PC-9 (cell line): Measurements from ENCODE around the gene EPHB1. TPM values are rescaled to one million over a fixed set of nuclear protein-coding genes. Genes with fewer than 3 reads are reported as not detected.

Experiments used
- BruUV-seq: library from RNA; stranded (reverse); fragments of 400-500 nt; replicated peaks from 2 replicates; lab custom pipeline; 2021; lab: Mats Ljungman, UMichigan
- CTCF ChIA-PET: fragments of 300-600 bp; sonication (Branson Sonifier 250); formaldehyde crosslinking; loops from one replicate; lab custom pipeline; 2022; ENCODE audit warnings: antibody characterized with exemption; lab: Charles Lee
- POLR2A ChIA-PET: fragments of 300-600 bp; sonication (Branson Sonifier 250); formaldehyde crosslinking; loops from one replicate; lab custom pipeline; 2022; ENCODE audit warnings: antibody characterized with exemption; ENCODE audit not compliant: unreplicated experiment; lab: Charles Lee
- DNase-seq, 2 experiments: peaks; one replicate each; pipeline versions ENCODE4 v3.0.0 to v3.0.0-alpha.2; 2015 to 2022; ENCODE audit warnings: mixed read lengths in 1 of 2
- H2AFZ ChIP-seq: fragments of 200-600 bp; sonication (generic); 2 replicates; pipeline ENCODE4 v1.8.1; 2017; ENCODE audit warnings: antibody characterized with exemption
- H3F3A ChIP-seq: fragments of 200-600 bp; sonication (generic); 2 replicates; pipeline ENCODE4 v1.8.1; 2017; ENCODE audit warnings: antibody characterized with exemption, mild to moderate bottlenecking, low read depth; ENCODE audit not compliant: insufficient read depth
- H3K27ac ChIP-seq: fragments of 200-600 bp; sonication (generic); 2 replicates; pipeline ENCODE4 v1.6.1; 2016; ENCODE audit warnings: mixed run types
- H3K27me3 ChIP-seq: fragments of 200-600 bp; sonication (generic); 2 replicates; pipeline ENCODE4 v1.6.1; 2016; ENCODE audit warnings: low read depth, mixed run types; ENCODE audit not compliant: insufficient read depth
- H3K36me3 ChIP-seq: fragments of 200-600 bp; sonication (generic); 2 replicates; pipeline ENCODE4 v1.6.1; 2016; ENCODE audit warnings: low read depth, mixed run types
- H3K4me1 ChIP-seq: fragments of 200-600 bp; sonication (generic); replicated peaks from 2 replicates; pipeline ENCODE4 v1.6.1; 2016; ENCODE audit warnings: mixed run types; ENCODE audit not compliant: insufficient read depth
- H3K4me2 ChIP-seq: fragments of 200-600 bp; sonication (generic); 2 replicates; pipeline ENCODE4 v1.6.1; 2017; ENCODE audit warnings: mixed run types
- H3K4me3 ChIP-seq: fragments of 200-600 bp; sonication (generic); 2 replicates; pipeline ENCODE4 v1.6.1; 2016; ENCODE audit warnings: mixed run types
- H3K79me2 ChIP-seq: fragments of 200-600 bp; sonication (generic); 2 replicates; pipeline ENCODE4 v1.6.1; 2017; ENCODE audit warnings: low read depth, mixed run types
- H3K9me2 ChIP-seq: fragments of 200-600 bp; sonication (generic); 2 replicates; pipeline ENCODE4 v1.8.1; 2017; ENCODE audit warnings: mild to moderate bottlenecking; ENCODE audit not compliant: insufficient read depth
- H3K9me3 ChIP-seq: fragments of 200-600 bp; sonication (generic); 2 replicates; pipeline ENCODE4 v1.8.1; 2016; ENCODE audit warnings: low read depth; ENCODE audit not compliant: insufficient read depth
- H4K20me1 ChIP-seq: fragments of 200-600 bp; sonication (generic); 2 replicates; pipeline ENCODE4 v1.8.1; 2017; ENCODE audit not compliant: insufficient read depth
- EZH2 ChIP-seq: fragments of 200-600 bp; sonication (generic); IDR thresholded peaks from 2 replicates; pipeline ENCODE4 v1.8.0; 2017; ENCODE audit warnings: antibody characterized with exemption, low read depth
- intact Hi-C: fragments of 100-400 bp; cut with micrococcal nuclease; formaldehyde crosslinking; loops from one replicate; pipeline ENCODE4 v1.10.0; 2022; ENCODE audit not compliant: unreplicated experiment
- total RNA-seq: library from RNA; stranded (reverse); gene quantifications from 2 replicates; pipeline ENCODE4 v1.2.3, GENCODE V29; 2021
- TF ChIP-seq, protein P1 (sequence below): fragments of 200-600 bp; sonication (generic); conservative IDR thresholded peaks from 2 replicates; pipeline ENCODE4 v1.6.1; 2017; ENCODE audit warnings: mixed run types, antibody characterized with exemption, mild to moderate bottlenecking, moderate library complexity

Gene EPHB1
- total RNA-seq, 1 experiment from 2014 or later = 0.15 TPM

DNA sequence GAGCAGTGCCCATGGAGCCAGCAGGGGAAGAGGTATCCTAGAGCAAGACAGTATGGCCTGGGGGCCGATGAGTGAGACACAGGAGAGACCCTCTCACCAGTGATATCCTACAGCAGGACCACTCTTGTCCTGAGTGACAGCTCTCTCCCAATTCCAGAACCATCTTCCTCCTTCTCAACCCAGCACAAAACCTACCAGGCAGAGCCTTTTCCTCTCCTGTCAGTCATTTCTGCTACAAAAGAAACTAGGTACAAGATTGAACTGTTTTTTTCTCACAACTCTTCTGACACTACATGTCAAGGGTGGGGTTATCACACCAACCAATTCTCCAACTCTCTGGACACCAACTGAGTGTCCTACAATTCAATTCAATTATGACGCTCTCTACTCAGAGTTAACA, 506.6 kb downstream of the EPHB1 start:
- no peak overlapping the region for H3K27ac ChIP-seq
- TF ChIP-seq EZH2 = no peak
- TF ChIP-seq, protein P1, sequence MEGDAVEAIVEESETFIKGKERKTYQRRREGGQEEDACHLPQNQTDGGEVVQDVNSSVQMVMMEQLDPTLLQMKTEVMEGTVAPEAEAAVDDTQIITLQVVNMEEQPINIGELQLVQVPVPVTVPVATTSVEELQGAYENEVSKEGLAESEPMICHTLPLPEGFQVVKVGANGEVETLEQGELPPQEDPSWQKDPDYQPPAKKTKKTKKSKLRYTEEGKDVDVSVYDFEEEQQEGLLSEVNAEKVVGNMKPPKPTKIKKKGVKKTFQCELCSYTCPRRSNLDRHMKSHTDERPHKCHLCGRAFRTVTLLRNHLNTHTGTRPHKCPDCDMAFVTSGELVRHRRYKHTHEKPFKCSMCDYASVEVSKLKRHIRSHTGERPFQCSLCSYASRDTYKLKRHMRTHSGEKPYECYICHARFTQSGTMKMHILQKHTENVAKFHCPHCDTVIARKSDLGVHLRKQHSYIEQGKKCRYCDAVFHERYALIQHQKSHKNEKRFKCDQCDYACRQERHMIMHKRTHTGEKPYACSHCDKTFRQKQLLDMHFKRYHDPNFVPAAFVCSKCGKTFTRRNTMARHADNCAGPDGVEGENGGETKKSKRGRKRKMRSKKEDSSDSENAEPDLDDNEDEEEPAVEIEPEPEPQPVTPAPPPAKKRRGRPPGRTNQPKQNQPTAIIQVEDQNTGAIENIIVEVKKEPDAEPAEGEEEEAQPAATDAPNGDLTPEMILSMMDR = no peak
- no peaks in the 10 kb centered on the region for H3K27me3 ChIP-seq
- H3K36me3 ChIP-seq = no peaks in the 10 kb centered on the region
- no TSS peak for BruUV-seq
- H3K4me2 ChIP-seq = no peak overlapping the region
- no peaks in the 10 kb centered on the region for H3K9me3 ChIP-seq
- DNase-seq = no peak
- ChIA-PET POLR2A (no interaction called here), CTCF (no interaction called here)
- H3K4me1 ChIP-seq = no peaks in the 10 kb centered on the region
- no peaks in the 10 kb centered on the region for H3F3A ChIP-seq
- no peaks in the 10 kb centered on the region for H3K79me2 ChIP-seq
- no peaks in the 10 kb centered on the region for H3K9me2 ChIP-seq
- intact Hi-C loops = no loop called here
- no peak overlapping the region for H3K4me3 ChIP-seq
- H4K20me1 ChIP-seq = no peaks in the 10 kb centered on the region
- no peak overlapping the region for H2AFZ ChIP-seq

DNA sequence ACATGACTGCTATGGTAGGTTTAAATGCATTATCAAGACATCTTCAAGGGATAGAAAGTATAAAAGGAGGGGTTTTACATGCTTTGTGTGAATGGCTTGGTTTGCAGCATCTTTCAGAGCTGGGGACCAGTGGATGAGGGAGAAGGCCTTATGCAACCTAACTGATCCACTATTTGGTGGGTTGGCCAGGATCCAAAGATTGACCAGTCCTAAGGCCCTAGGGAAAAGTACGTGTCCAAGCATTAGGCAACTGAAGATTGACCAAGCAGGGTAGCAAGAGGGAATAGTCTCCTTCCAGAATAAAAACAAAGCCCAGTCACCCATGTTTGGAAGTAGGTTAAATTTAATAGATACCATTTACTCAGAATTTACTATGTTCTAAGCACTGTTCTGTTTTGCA, 509.3 kb downstream of the EPHB1 start:
- H3K27ac ChIP-seq = no peak overlapping the region
- no peak overlapping the region for H3K4me2 ChIP-seq
- intact Hi-C loops = no loop called here
- H2AFZ ChIP-seq = no peak overlapping the region
- H3K9me3 ChIP-seq = no peaks in the 10 kb centered on the region
- H3F3A ChIP-seq = no peaks in the 10 kb centered on the region
- no peaks in the 10 kb centered on the region for H3K36me3 ChIP-seq
- no peaks in the 10 kb centered on the region for H3K9me2 ChIP-seq
- TF ChIP-seq EZH2 = no peak
- TF ChIP-seq, protein P1 = no peak
- no peaks in the 10 kb centered on the region for H3K27me3 ChIP-seq
- ChIA-PET POLR2A (no interaction called here), CTCF (no interaction called here)
- no peak overlapping the region for H3K4me3 ChIP-seq
- BruUV-seq = no TSS peak
- H3K4me1 ChIP-seq = no peaks in the 10 kb centered on the region
- H4K20me1 ChIP-seq = no peaks in the 10 kb centered on the region
- no peaks in the 10 kb centered on the region for H3K79me2 ChIP-seq
- DNase-seq = no peak

Other genes with a start within 250 kb of the EPHB1 start
- gene KY, start 144.2 kb upstream of the EPHB1 start, total RNA-seq = not detected in 2 replicates